GM19397 (cell line): ENCODE results near the gene IL3.

ENCODE experiments used
- ATAC-seq: cut with Tn5 transposase; IDR thresholded peaks from one replicate; pipeline ENCODE4 v1.9.1; 2021; ENCODE audit warnings: mild to moderate bottlenecking, moderate library complexity; ENCODE audit not compliant: unreplicated experiment

IL3 gene

GRCh38 chr5:132060501-132061161 is at the start of gene IL3:
TSS of gene IL3 (plus strand) at chr5:132060655. CDS start at chr5:132060707, 52 bp downstream.
- no peak for ATAC-seq

DNA sequence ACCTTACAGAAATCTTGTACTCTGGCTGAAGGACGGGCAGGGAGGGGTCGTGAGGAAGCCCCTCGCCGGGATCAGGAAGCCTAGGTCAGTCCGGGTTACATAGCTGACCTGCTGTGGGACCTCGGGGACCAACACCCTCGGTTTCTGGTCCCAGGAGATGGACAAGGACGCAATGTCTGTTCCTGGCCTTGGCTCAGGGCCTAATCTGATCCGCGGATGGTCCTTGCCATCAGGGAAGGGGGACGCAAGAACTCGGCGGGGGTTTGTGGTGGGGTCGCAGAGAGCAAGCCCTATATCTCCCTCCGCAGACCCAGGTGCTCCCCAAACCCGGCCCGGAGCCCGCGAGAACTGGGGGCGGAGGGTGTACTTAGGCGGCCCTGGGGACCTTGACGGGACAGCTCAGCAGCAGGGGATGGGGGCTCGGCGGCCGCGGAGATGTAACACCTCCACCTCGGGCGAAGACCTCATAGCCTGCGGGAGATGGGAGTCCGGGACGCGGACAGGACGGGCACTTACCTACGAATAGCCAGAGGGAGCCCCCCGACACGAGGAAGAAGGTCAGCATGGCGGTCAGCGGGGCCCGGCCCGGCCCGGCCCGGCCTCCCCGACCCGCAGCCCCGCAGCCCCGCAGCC is 49.4 kb upstream of the IL3 start:
- ATAC-seq: no peak

DNA sequence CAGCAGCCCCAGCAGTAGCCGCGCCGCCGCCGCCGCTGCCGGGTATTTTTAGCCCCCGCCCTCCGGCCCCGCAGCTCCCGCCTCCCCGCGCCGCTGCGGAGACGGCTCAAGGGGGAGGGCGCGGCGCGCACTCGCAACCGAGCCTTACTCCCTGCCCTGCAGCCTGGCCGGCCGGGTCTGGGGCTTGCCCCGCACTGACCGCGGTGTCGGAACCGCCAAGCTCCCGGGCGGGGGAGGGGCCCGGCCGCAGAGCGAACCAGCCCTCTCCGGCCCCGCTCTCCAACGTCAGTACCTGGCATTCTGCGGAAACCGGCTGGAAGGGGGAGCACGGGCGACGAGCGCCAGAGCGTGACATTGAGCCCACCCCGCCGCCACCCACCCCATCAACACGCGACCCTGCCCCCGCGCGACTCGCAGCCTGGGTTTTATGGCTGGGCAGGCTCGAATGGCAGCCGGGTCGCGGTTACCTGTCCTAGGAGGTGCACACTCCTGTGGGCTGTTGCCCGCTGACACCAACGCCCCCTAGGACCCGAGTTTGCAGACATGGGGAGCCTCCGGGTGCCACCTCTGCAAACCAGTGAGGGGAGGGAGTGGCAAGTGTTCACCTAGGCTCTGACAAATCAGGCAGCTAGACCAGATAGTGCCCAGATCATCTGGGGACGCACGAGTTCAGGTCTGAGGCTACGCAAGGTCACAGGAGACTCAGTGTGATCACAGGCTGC is 48.7 kb upstream of the IL3 start, which contains the start of gene ACSL6:
TSS of gene ACSL6 (minus strand) at position 37 of the 722 bp plus-strand sequence. CDS start 105 bp downstream, outside the sequence.
- ATAC-seq: no peak

- no peak for ATAC-seq
Observed at GRCh38 chr5:132012371-132013005, 48.0 kb upstream of the IL3 start.

GRCh38 chr5:132013006-132013689 is 47.3 kb upstream of the IL3 start:
- no peak for ATAC-seq

GRCh38 chr5:132013711-132014110 is 46.7 kb upstream of the IL3 start:
- no peak for ATAC-seq

DNA sequence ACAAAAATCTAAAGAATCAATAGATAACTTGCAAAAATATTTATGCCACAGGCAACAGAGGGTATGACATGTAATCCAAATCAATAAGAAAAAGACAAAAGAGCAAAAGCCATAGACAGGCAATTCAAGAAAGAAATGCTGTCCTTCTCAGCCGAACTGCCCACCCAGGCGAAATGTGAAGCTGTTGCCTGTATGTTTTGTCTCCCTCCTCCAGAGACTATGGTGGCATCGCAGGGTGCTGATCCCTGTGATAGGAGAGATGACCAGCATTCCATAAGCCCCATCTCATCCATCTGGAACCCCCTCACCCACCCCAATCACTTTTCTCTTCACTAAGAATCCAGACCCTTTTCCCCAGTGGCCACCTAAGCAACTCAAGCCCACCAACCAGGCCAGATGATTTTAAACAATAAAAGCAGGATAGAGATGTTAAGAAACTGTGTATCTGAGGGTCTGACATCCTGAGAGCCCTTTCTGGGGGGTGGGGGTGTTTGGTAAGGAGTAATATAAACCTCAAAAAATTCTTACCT is 43.7 kb upstream of the IL3 start:
- ATAC-seq: no peak

GRCh38 chr5:132017316-132017715 is 43.1 kb upstream of the IL3 start:
- no peak for ATAC-seq

DNA sequence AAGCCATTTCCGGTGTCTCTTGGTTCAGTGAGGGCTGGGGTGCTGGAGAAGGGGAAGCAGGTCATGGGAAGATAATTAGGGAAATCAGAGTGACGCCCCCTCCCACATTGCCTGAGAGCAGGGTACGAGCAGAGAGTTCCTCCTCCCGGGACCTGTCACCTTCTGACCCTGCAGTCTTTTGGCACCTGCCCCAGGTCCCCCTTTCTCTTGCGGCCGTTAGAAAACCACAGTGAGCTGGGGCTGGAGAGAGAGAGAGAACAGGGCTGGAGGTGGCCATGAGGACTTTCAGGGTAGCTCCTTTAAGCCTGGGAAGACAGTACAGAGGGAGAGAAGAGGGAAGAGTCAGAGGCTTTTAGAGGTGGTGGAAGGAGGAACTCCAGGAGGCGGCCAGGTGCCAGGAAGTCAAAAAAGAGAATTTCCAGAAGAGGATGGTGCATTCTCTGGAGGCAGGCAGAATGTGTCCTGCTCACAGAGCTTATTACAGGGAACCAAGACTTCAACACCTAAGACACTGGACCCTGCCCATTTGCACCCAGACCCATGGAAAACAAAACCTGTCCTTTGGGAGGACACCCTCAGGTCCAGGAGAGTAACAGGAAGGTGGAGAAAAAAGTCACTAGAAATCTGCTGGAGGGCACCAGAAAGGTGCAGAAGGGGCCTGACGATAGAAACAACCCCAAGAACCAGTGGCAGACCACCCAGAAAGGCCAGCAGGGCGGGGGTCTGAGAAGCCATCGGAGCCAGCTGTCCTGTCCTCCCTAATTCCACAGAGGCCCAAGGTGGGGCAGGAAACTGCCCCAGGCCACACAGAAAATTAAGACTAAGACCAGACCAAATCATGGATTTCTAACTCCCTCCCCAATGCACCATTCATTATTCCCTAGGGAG is 42.5 kb upstream of the IL3 start:
- ATAC-seq: no peak

DNA sequence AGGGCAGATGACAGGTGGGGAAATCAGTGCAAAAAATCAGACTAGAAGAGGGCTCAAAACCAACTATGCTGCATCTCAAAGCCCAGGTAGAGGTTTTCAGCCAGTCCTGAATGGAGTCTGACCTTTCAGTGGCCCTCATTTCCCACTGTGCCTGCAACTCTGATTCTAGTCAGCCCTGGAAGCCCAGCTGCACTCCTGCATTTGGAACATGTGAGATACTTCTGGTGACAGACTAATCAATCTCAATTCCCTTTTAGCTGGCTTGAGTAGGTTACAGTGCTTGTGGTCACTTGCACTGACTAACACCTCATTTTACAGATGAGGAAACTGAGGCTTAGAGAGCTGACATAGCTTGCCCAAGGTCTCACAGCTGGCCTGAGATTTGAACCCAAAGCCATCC is 41.1 kb upstream of the IL3 start:
- ATAC-seq: no peak

- peak; percentile 98 for ATAC-seq
Observed at GRCh38 chr5:132019857-132020555, 40.4 kb upstream of the IL3 start.

DNA sequence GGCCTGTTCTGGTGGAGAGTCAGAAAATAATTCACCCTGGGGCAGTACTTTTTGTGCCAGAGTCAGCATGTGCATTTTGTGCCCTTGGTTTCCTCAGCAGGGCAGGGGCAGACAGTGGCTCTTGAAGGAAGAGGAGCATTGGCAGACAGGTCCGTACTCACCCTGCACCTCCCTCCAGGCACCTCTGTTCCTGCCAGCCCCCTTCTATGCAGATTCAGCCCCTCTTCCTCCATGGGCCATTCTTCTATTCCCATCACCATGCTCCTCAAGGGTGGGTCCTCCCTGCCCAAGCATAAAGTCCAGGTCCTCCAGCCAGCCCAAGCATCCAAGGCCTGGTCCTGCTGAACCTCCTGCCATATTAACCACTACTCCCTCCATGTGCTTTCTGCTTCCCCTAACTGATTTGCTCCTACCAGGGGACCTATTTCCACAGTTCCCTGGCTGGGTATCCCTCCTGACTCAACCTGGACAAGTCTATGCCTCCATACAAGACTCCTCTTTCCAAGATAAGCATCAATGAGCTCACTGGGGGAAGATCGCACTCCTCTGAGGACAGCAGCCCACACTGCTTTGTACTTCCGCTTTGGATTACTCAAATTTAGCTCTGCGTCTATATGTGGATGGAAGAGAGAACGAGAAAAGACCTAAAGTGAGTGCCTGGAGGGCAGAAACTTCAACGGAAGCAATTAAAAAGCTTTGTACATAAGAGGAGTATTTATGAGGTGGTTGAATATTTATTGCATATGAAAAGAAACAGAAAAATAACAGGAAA is 39.7 kb upstream of the IL3 start:
- peak; percentile 16 for ATAC-seq

DNA sequence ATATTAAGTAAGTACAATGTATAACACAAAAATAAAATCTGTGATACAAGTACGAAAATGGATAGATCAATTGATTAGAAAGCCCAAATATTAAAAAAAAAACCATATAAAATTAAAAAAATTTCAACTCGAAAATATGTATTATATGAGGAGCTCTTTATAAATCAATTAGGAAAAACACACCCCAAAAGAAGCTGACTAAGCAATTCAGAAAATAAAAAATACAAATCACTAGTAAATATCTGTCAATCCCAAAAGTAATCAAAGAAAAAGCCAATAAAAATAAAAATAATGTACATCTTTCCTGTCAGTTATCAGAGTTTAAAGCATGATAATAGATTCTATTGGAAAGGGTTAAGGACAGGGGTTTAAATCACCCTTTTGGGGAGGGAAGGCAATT is 38.8 kb upstream of the IL3 start:
- ATAC-seq: no peak

DNA sequence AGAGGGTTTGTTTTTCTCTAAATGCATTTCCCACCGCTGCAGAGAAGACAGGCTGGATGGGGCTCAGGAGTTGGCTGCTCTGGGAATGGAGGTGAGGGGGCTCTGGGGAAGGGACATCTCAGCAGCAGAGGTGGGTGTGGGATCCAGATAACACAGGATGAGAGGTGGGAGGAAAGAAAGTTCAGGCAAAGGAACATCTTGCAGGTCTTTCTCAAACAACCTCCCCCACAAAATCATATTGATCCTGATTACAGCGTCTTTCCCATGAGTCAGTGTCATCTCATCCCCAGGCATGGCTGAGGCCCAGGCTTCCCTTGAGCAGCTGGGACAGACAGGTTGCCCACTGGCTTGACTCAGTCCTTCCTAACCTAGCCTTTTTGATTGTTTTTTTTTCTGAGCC is 37.7 kb upstream of the IL3 start:
- ATAC-seq: no peak

- ATAC-seq: no peak
Observed at GRCh38 chr5:132023258-132024116, 37.0 kb upstream of the IL3 start.

- no peak for ATAC-seq
Observed at GRCh38 chr5:132024117-132024435, 36.4 kb upstream of the IL3 start.

- ATAC-seq: no peak
Observed at GRCh38 chr5:132024789-132025402, 35.6 kb upstream of the IL3 start.
